Osteocyte (in vitro differentiated cells): ENCODE measurements around the gene RPS23. TPM values are rescaled to one million over a fixed set of nuclear protein-coding genes. Genes with fewer than 3 reads are reported as not detected.

Experiments
- DNase-seq: peaks from one replicate; pipeline ENCODE4 v3.0.0; 2021; ENCODE audit warnings: mixed read lengths; ENCODE audit not compliant: unreplicated experiment; ENCODE audit errors: extremely low spot score
- H3K27ac Mint-ChIP-seq: one replicate; pipeline ENCODE4 v1.8.0; 2021; ENCODE audit warnings: mild to moderate bottlenecking, mixed read lengths; ENCODE audit not compliant: unreplicated experiment
- H3K27me3 Mint-ChIP-seq: one replicate; pipeline ENCODE4 v1.8.0; 2021; ENCODE audit warnings: mixed read lengths; ENCODE audit not compliant: unreplicated experiment
- H3K36me3 Mint-ChIP-seq: one replicate; pipeline ENCODE4 v1.8.0; 2021; ENCODE audit warnings: mixed read lengths; ENCODE audit not compliant: unreplicated experiment
- H3K4me1 Mint-ChIP-seq: one replicate; pipeline ENCODE4 v1.8.0; 2021; ENCODE audit warnings: mixed read lengths; ENCODE audit not compliant: unreplicated experiment
- H3K4me3 Mint-ChIP-seq: one replicate; pipeline ENCODE4 v1.8.0; 2021; ENCODE audit warnings: mild to moderate bottlenecking, moderate library complexity, mixed read lengths; ENCODE audit not compliant: unreplicated experiment
- H3K9me3 Mint-ChIP-seq: one replicate; pipeline ENCODE4 v1.8.0; 2021; ENCODE audit warnings: mixed read lengths; ENCODE audit not compliant: unreplicated experiment
- long read RNA-seq: library from polyadenylated mRNA; unstranded; transcript quantifications from one replicate; pipeline ENCODE4 v2.0.0, GENCODE V29; 2021
- total RNA-seq: library from RNA; stranded (reverse); gene quantifications from 2 replicates; pipeline ENCODE4 v1.2.1, GENCODE V29; 2021
- TF ChIP-seq, protein P1 (sequence below): fragments of 200-600 bp; sonication (generic); IDR thresholded peaks from 2 replicates; pipeline ENCODE4 v1.5.0; 2021; ENCODE audit warnings: antibody characterized with exemption, mild to moderate bottlenecking, moderate library complexity

The RPS23 gene
- 1,698 and 1,751 TPM in 2 replicates for total RNA-seq
- long read RNA-seq, transcript RPS23-203 (3 exons, 576 nt): minor isoform, 11 of 478 reads
- long read RNA-seq, transcript RPS23-201 (4 exons, 3,437 nt): major isoform, 431 of 478 reads
- long read RNA-seq, partial matches to known transcripts: 3 of 478 reads
- long read RNA-seq, other reads (novel, unspliced or antisense): 33 of 478 reads

DNA sequence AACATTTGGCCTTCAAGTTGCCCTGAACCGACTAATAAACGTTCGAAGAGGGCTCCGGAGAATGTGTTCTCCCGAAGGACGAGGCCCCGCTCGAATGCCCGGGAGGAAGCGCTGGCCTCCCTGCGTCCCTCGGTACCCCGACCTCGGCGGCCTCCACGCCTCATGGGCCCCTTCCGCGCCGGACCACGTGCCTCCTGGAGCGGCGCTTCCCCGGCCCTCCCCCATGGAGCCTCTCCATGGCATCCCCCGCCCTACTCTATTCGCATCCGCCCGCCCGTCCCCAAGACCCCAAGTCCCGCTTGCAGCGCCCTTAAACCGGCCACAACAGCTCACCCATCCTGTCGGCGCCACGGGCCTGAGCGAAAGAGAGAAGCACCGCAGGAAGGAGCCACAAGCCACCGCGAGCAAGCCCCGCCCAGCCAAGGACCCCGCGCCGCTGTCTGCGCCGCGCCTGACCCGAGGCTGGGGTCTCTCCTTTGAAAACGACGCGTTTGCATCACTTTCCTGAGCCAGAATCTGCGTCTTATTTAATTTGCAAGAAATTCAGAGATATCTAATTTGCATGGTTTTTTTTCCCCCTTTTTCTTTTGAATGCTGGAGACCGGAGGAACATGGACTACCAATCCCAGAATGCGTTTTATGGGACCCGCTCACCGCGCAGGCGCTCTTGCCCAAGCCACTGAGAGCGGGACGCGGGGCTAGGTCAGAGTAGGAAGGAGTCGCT lies at the start of gene RPS23:
Gene RPS23 (minus strand): TSS at position 368 of the 724 bp plus-strand sequence. CDS start 31 bp downstream, at position 337.
- TF ChIP-seq, protein P1, sequence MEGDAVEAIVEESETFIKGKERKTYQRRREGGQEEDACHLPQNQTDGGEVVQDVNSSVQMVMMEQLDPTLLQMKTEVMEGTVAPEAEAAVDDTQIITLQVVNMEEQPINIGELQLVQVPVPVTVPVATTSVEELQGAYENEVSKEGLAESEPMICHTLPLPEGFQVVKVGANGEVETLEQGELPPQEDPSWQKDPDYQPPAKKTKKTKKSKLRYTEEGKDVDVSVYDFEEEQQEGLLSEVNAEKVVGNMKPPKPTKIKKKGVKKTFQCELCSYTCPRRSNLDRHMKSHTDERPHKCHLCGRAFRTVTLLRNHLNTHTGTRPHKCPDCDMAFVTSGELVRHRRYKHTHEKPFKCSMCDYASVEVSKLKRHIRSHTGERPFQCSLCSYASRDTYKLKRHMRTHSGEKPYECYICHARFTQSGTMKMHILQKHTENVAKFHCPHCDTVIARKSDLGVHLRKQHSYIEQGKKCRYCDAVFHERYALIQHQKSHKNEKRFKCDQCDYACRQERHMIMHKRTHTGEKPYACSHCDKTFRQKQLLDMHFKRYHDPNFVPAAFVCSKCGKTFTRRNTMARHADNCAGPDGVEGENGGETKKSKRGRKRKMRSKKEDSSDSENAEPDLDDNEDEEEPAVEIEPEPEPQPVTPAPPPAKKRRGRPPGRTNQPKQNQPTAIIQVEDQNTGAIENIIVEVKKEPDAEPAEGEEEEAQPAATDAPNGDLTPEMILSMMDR: no peak
- Mint-ChIP-seq H3K9me3 (no peaks in the 10 kb centered on the region), H3K4me3 (peak within 1 kb of the TSS; percentile 91), H3K36me3 (peaks cover 36% of the 10 kb centered on the region), H3K27ac (peak within 1 kb of the TSS; percentile 99), H3K27me3 (no peaks in the 10 kb centered on the region), H3K4me1 (peaks cover 39% of the 10 kb centered on the region)
- peak; percentile 96 for DNase-seq

DNA sequence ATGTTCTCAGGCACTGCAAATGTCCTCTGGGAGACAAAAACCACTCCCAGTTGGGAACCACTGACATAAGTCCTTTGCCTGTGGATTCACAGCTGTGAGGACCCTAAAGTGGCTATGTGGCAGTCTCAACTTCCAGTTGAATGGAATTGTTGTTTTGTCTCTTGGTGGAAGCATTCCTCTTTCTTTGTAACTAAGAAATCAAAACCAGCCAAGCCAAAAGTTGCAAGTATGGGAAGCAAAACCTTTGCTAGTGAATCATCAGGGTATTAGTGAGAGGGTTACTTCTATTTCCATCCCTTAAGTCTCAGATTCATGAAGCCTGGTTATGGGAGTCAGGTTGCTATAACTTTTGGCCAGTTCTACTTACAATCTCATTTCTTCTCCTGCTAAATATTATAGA lies 49.8 kb upstream of the RPS23 start:
- peaks cover 10% of the 10 kb centered on the region for H3K27me3 Mint-ChIP-seq
- H3K36me3 Mint-ChIP-seq: peaks cover 4% of the 10 kb centered on the region
- H3K9me3 Mint-ChIP-seq: peaks cover 21% of the 10 kb centered on the region
- TF ChIP-seq, protein P1: no peak
- peaks cover 14% of the 10 kb centered on the region for H3K4me1 Mint-ChIP-seq
- no peak overlapping the region for H3K27ac Mint-ChIP-seq
- no peak for DNase-seq
- H3K4me3 Mint-ChIP-seq: no peak overlapping the region

DNA sequence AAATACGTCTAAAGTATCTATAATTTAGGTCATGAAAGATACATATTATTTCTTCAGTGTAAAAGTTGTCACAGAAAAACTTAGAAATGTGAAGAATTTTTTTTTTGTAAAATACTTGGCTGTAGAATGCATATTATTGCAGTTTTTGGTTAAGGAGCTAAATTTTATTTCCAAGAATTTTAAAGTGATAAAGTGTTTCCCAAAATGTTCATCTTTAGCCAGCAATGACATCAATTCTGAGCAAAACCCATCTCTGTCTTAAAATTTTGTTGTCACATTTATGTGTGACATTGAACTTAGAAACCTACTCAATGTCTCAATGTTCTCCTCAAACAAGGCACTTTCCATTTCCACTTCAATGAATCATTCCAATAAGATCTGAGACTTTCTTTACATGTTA lies 47.8 kb upstream of the RPS23 start:
- no peak for DNase-seq
- peaks cover 8% of the 10 kb centered on the region for H3K4me1 Mint-ChIP-seq
- no peak overlapping the region for H3K27ac Mint-ChIP-seq
- peaks cover 27% of the 10 kb centered on the region for H3K9me3 Mint-ChIP-seq
- H3K27me3 Mint-ChIP-seq: peaks cover 17% of the 10 kb centered on the region
- no peak overlapping the region for H3K4me3 Mint-ChIP-seq
- peaks cover 4% of the 10 kb centered on the region for H3K36me3 Mint-ChIP-seq
- TF ChIP-seq, protein P1: no peak

DNA sequence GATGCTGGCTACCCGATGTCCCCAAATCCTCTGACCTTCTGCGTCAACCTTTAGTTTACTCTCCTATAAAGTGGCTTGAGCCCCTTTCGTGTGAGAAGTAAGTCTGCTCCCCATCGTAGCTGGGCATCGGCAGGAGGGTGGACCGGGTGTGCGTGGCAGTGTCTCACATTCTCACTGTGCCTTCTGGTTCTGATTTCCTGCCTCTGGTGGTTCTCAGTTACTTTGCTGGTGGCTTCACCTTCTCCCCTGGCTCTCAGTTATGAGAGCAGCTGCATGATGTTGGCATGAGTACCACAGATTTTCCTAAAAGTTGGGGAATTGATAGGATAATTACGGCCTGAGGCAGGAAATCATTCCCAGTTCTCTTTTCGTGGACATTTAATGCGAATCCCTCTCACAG lies 47.0 kb upstream of the RPS23 start:
- peaks cover 4% of the 10 kb centered on the region for H3K36me3 Mint-ChIP-seq
- H3K27me3 Mint-ChIP-seq: peaks cover 17% of the 10 kb centered on the region
- DNase-seq: no peak
- H3K9me3 Mint-ChIP-seq: peaks cover 27% of the 10 kb centered on the region
- H3K27ac Mint-ChIP-seq: no peak overlapping the region
- TF ChIP-seq, protein P1: no peak
- H3K4me3 Mint-ChIP-seq: no peak overlapping the region
- peaks cover 6% of the 10 kb centered on the region for H3K4me1 Mint-ChIP-seq

DNA sequence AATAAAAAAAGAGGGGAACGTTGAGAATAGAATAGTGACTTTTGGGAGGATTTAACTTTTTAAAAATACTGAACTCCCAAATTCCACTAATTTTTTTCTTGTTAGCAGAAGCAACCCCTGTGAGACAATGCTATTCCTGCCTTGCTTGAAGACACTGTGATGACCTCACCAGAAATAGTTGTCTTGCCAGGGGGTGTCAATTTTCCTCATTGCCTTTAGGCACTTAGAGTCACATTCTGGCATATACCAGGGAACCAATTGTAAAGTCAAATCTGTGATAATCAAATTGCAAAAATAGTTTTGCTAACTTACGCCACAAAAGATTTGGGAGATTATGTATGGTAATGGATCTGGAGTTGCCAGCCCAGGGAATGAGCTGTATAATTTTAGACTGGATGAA lies 42.8 kb upstream of the RPS23 start:
- H3K36me3 Mint-ChIP-seq: peaks cover 4% of the 10 kb centered on the region
- H3K4me3 Mint-ChIP-seq: no peak overlapping the region
- H3K27me3 Mint-ChIP-seq: peaks cover 20% of the 10 kb centered on the region
- H3K9me3 Mint-ChIP-seq: peaks cover 16% of the 10 kb centered on the region
- TF ChIP-seq, protein P1: no peak
- peaks cover 6% of the 10 kb centered on the region for H3K4me1 Mint-ChIP-seq
- no peak for DNase-seq
- H3K27ac Mint-ChIP-seq: no peak overlapping the region
